Measurements from ENCODE around the gene PDE11A.

Gene PDE11A

GRCh38 chr2:177747384-177747783, 325.2 kb downstream of the PDE11A start:
- no peak for DNase-seq (ENCODE audit: low read depth)
- H3K4me3 ChIP-seq (ENCODE audit: low read depth, low read length), result no peak overlapping the region

GRCh38 chr2:177746358-177746757, 326.2 kb downstream of the PDE11A start:
- no peak for DNase-seq (ENCODE audit: low read depth)
- H3K4me3 ChIP-seq (ENCODE audit: low read depth, low read length), result no peak overlapping the region

GRCh38 chr2:177745531-177745930, 327.0 kb downstream of the PDE11A start:
- no peak for DNase-seq (ENCODE audit: low read depth)
- no peak overlapping the region for H3K4me3 ChIP-seq (ENCODE audit: low read depth, low read length)

- no peak for DNase-seq (ENCODE audit: low read depth)
- H3K4me3 ChIP-seq (ENCODE audit: low read depth, low read length), result no peak overlapping the region
Measured at GRCh38 chr2:177742851-177743250, 329.7 kb downstream of the PDE11A start.

- H3K4me3 ChIP-seq (ENCODE audit: low read depth, low read length), result no peak overlapping the region
- no peak for DNase-seq (ENCODE audit: low read depth)
Measured at GRCh38 chr2:177741866-177742265, 330.7 kb downstream of the PDE11A start.

GRCh38 chr2:177740700-177741099, 331.9 kb downstream of the PDE11A start:
- DNase-seq (ENCODE audit: low read depth), result no peak
- no peak overlapping the region for H3K4me3 ChIP-seq (ENCODE audit: low read depth, low read length)

- H3K4me3 ChIP-seq (ENCODE audit: low read depth, low read length), result no peak overlapping the region
Measured at GRCh38 chr2:177738461-177739235, 333.9 kb downstream of the PDE11A start.

GRCh38 chr2:177735318-177735803, 337.2 kb downstream of the PDE11A start:
- no peak overlapping the region for H3K4me3 ChIP-seq (ENCODE audit: low read depth, low read length)
- no peak for DNase-seq (ENCODE audit: low read depth)

More at GRCh38 chr2:177738461-177739235, 333.9 kb downstream of the PDE11A start:
- DNase-seq (ENCODE audit: low read depth), result no peak

- DNase-seq (ENCODE audit: low read depth), result no peak
- H3K4me3 ChIP-seq (ENCODE audit: low read depth, low read length), result no peak overlapping the region
Measured at GRCh38 chr2:177733322-177733855, 339.2 kb downstream of the PDE11A start.

- no peak for DNase-seq (ENCODE audit: low read depth)
- H3K4me3 ChIP-seq (ENCODE audit: low read depth, low read length), result no peak overlapping the region
Measured at GRCh38 chr2:177731384-177731783, 341.2 kb downstream of the PDE11A start.

GRCh38 chr2:177730792-177731191, 341.8 kb downstream of the PDE11A start:
- DNase-seq (ENCODE audit: low read depth), result no peak
- H3K4me3 ChIP-seq (ENCODE audit: low read depth, low read length), result no peak overlapping the region

- no peak for DNase-seq (ENCODE audit: low read depth)
- H3K4me3 ChIP-seq (ENCODE audit: low read depth, low read length), result no peak overlapping the region
Measured at GRCh38 chr2:177730363-177730762, 342.2 kb downstream of the PDE11A start.

- H3K4me3 ChIP-seq (ENCODE audit: low read depth, low read length), result no peak overlapping the region
- no peak for DNase-seq (ENCODE audit: low read depth)
Measured at GRCh38 chr2:177728920-177729319, 343.7 kb downstream of the PDE11A start.

GRCh38 chr2:177728399-177728765, 344.2 kb downstream of the PDE11A start:
- DNase-seq (ENCODE audit: low read depth), result no peak
- H3K4me3 ChIP-seq (ENCODE audit: low read depth, low read length), result no peak overlapping the region

- no peak for DNase-seq (ENCODE audit: low read depth)
- H3K4me3 ChIP-seq (ENCODE audit: low read depth, low read length), result no peak overlapping the region
Measured at GRCh38 chr2:177727577-177728398, 344.8 kb downstream of the PDE11A start.

- no peak overlapping the region for H3K4me3 ChIP-seq (ENCODE audit: low read depth, low read length)
Measured at GRCh38 chr2:177726931-177727348, 345.6 kb downstream of the PDE11A start.

GRCh38 chr2:177724398-177725287, 347.9 kb downstream of the PDE11A start:
- no peak overlapping the region for H3K4me3 ChIP-seq (ENCODE audit: low read depth, low read length)
- peak; percentile 4 for DNase-seq (ENCODE audit: low read depth)

More at GRCh38 chr2:177726931-177727348, 345.6 kb downstream of the PDE11A start:
- DNase-seq (ENCODE audit: low read depth), result no peak

GRCh38 chr2:177723235-177723634, 349.3 kb downstream of the PDE11A start:
- no peak for DNase-seq (ENCODE audit: low read depth)

GRCh38 chr2:177721818-177722567, 350.6 kb downstream of the PDE11A start:
- no peak for DNase-seq (ENCODE audit: low read depth)
- H3K4me3 ChIP-seq (ENCODE audit: low read depth, low read length), result no peak overlapping the region

More at GRCh38 chr2:177723235-177723634, 349.3 kb downstream of the PDE11A start:
- no peak overlapping the region for H3K4me3 ChIP-seq (ENCODE audit: low read depth, low read length)

All from skeletal muscle cell (primary cell).